Stomach smooth muscle (tissue), 2 donors: ENCODE data around the gene FBXO4.

Source experiments
- H3K27ac ChIP-seq: one replicate; pipeline ENCODE4 v1.7.0; 2013; ENCODE audit warnings: mild to moderate bottlenecking, low read length, inconsistent platforms
- H3K27me3 ChIP-seq, 2 donors: one replicate each; pipeline ENCODE4 v1.7.0; 2013; ENCODE audit warnings: low read length in 2 of 2; ENCODE audit not compliant: insufficient read depth in 2 of 2, control insufficient read depth in 1 of 2
- H3K36me3 ChIP-seq, 2 donors: one replicate each; pipeline ENCODE4 v1.7.0; 2013; ENCODE audit warnings: low read length in 2 of 2; ENCODE audit not compliant: control insufficient read depth in 2 of 2, insufficient read depth in 2 of 2
- H3K4me1 ChIP-seq: one replicate; pipeline ENCODE4 v1.7.0; 2013; ENCODE audit warnings: low read length; ENCODE audit not compliant: control insufficient read depth, insufficient read depth
- H3K4me3 ChIP-seq, 2 donors: one replicate each; pipeline ENCODE4 v1.7.0; 2013; ENCODE audit warnings: low read length in 2 of 2
- H3K9ac ChIP-seq, 2 donors: one replicate each; pipeline ENCODE4 v1.7.0; 2013; ENCODE audit warnings: low read length in 2 of 2, mild to moderate bottlenecking in 1 of 2
- H3K9me3 ChIP-seq, 2 donors: one replicate each; pipeline ENCODE4 v1.7.0; 2013; ENCODE audit warnings: low read length in 2 of 2; ENCODE audit not compliant: control insufficient read depth in 2 of 2
- donor health status: healthy.
- donor health status: Pancreatic carcinoma.

The FBXO4 gene

GRCh38 chr5:41956943-41957342 is 31.9 kb downstream of the FBXO4 start:
- Histone ChIP-seq H3K9me3 (peaks cover 4 to 6% of the 10 kb centered on the region in 2 donors), H3K27me3 (no peaks in the 10 kb centered on the region), H3K36me3 (peaks cover 0 to 2% of the 10 kb centered on the region in 2 donors), H3K4me3 (no peak overlapping the region), H3K27ac (no peak overlapping the region), H3K4me1 (no peaks in the 10 kb centered on the region), H3K9ac (no peak overlapping the region)

DNA sequence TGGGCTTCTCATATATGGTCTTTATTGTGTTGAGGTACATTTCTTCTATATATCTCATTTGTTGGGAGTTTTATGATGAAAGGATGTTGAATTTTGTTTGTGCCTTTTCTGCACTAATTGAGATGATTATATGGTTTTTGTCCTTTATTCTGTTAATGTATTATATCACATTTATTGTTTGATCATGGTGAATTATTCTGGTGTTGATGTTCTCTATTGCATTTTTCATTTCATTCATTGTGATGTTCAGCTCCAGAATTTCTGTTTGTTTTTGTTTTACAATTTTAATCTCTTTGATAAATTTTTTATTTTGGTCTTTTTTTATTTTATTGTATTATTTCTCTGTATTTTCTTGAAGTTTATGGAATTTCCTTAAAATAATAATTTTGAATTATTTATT is 35.4 kb downstream of the FBXO4 start:
- H3K27me3 ChIP-seq = no peaks in the 10 kb centered on the region
- H3K27ac ChIP-seq = no peak overlapping the region
- H3K9me3 ChIP-seq = peaks cover 4 to 6% of the 10 kb centered on the region in 2 donors
- H3K9ac ChIP-seq = no peak overlapping the region
- H3K4me3 ChIP-seq = no peak overlapping the region
- no peaks in the 10 kb centered on the region for H3K4me1 ChIP-seq
- peaks cover 0 to 2% of the 10 kb centered on the region in 2 donors for H3K36me3 ChIP-seq

- peaks cover 4 to 6% of the 10 kb centered on the region in 2 donors for H3K9me3 ChIP-seq
- H3K27me3 ChIP-seq = no peaks in the 10 kb centered on the region
- no peak overlapping the region for H3K9ac ChIP-seq
- no peak overlapping the region for H3K27ac ChIP-seq
- H3K4me1 ChIP-seq = no peaks in the 10 kb centered on the region
- peaks cover 0 to 2% of the 10 kb centered on the region in 2 donors for H3K36me3 ChIP-seq
- H3K4me3 ChIP-seq = no peak overlapping the region
These were observed 36.7 kb downstream of the FBXO4 start for GRCh38 chr5:41961736-41962135.

GRCh38 chr5:41962491-41962890 is 37.4 kb downstream of the FBXO4 start:
- no peak overlapping the region for H3K4me3 ChIP-seq
- H3K9me3 ChIP-seq = peaks cover 4 to 6% of the 10 kb centered on the region in 2 donors
- no peak overlapping the region for H3K27ac ChIP-seq
- H3K27me3 ChIP-seq = no peaks in the 10 kb centered on the region
- H3K36me3 ChIP-seq = peaks cover 0 to 2% of the 10 kb centered on the region in 2 donors
- no peaks in the 10 kb centered on the region for H3K4me1 ChIP-seq
- no peak overlapping the region for H3K9ac ChIP-seq

DNA sequence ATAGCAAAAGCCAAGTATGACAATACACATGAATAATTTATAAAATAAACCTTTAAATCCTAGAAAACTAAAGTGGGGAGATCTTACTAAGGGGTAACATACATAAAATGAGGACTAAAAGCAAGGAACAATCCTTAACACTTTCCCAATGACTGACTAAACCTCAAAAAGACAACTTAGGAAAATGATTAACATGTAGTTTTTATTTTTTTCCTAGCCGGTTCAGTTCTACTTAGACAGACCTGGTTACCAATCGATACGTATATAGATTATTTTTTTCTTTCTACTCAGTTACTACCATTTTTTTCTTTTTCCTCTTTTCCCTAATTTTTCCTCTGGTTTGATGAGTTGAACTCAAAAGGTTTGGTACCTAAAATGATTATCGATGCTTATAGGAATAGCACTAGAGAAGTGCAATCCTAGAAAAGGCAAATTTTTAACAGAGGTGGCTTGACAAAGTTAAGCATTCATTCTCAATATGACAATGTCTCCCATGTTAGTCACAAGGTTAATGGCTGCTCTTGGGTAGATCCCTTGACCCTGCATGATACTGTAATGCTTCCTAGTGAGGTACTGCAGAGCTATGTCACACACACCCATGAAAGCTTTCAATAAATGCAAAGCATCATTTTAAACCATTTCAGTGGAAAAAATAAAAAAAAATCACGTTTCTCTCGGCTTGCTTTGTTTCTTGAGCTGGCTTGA is 41.5 kb downstream of the FBXO4 start:
- no peaks in the 10 kb centered on the region for H3K4me1 ChIP-seq

DNA sequence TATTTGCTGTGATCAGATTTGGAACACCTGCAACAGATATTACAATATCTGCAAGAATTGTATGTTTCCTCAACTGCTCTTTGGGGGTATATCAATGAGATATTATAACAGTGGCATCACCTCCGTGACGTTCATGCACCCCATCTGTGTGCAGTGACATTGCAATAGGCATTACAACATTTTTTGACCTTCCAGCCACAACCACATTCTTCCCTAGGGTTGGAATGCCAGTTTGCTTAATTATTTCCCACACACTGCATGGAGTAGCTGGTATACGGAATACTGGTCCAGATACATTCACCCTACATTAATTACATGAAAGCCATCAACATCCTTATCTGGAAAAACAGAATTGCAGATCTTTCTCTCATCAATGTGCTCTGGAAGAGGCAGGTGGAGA is 42.3 kb downstream of the FBXO4 start:
- Histone ChIP-seq H3K36me3 (no peaks in the 10 kb centered on the region), H3K27ac (no peak overlapping the region), H3K9ac (no peak overlapping the region), H3K9me3 (no peaks in the 10 kb centered on the region), H3K4me3 (no peak overlapping the region), H3K4me1 (no peaks in the 10 kb centered on the region), H3K27me3 (no peaks in the 10 kb centered on the region)

More for the DNA sequence above, 41.5 kb downstream of the FBXO4 start:
- Histone ChIP-seq H3K4me3 (no peak overlapping the region), H3K9ac (no peak overlapping the region), H3K27me3 (no peaks in the 10 kb centered on the region), H3K9me3 (no peaks in the 10 kb centered on the region), H3K36me3 (no peaks in the 10 kb centered on the region), H3K27ac (no peak overlapping the region)

DNA sequence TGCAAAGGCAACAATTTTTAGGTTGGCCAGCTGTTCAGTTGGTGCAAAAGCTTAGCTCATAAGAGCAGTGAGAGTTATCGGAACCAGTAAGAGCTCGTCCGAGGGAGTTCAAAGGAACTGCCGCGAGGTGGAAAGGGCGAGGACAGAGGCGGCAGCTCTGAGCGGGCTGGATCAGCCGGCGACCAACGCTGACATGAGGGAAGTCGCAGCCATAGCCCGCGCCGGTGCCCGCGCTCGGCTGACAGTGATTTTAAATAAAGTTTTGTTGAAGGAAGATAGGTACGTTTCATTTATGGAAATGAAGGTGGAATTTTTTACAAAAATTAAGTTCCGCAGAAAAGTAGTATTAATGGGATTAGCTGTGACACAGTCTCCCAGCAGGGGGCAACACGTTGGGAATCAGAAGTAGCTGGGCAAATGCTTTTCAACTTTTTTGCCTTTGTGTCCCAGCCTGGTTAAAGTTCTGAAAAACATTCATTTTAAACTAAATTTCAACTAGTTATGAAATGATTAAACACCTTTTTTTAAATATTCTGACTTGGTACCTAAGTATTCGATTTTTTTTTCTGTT is 43.2 kb downstream of the FBXO4 start:
- H3K36me3 ChIP-seq = no peaks in the 10 kb centered on the region
- H3K4me3 ChIP-seq = no peak overlapping the region
- H3K9ac ChIP-seq = no peak overlapping the region
- no peak overlapping the region for H3K27ac ChIP-seq
- no peaks in the 10 kb centered on the region for H3K9me3 ChIP-seq
- no peaks in the 10 kb centered on the region for H3K4me1 ChIP-seq
- no peaks in the 10 kb centered on the region for H3K27me3 ChIP-seq

GRCh38 chr5:41973087-41973486 is 48.0 kb downstream of the FBXO4 start:
- Histone ChIP-seq H3K36me3 (no peaks in the 10 kb centered on the region), H3K4me3 (no peak overlapping the region), H3K4me1 (no peaks in the 10 kb centered on the region), H3K27me3 (no peaks in the 10 kb centered on the region), H3K27ac (no peak overlapping the region), H3K9me3 (peaks cover 0 to 3% of the 10 kb centered on the region in 2 donors), H3K9ac (no peak overlapping the region)

GRCh38 chr5:41973887-41974286 is 48.8 kb downstream of the FBXO4 start:
- H3K4me1 ChIP-seq = no peaks in the 10 kb centered on the region
- no peaks in the 10 kb centered on the region for H3K27me3 ChIP-seq
- H3K4me3 ChIP-seq = no peak overlapping the region
- peaks cover 0 to 3% of the 10 kb centered on the region in 2 donors for H3K9me3 ChIP-seq
- no peaks in the 10 kb centered on the region for H3K36me3 ChIP-seq
- H3K9ac ChIP-seq = no peak overlapping the region
- no peak overlapping the region for H3K27ac ChIP-seq

DNA sequence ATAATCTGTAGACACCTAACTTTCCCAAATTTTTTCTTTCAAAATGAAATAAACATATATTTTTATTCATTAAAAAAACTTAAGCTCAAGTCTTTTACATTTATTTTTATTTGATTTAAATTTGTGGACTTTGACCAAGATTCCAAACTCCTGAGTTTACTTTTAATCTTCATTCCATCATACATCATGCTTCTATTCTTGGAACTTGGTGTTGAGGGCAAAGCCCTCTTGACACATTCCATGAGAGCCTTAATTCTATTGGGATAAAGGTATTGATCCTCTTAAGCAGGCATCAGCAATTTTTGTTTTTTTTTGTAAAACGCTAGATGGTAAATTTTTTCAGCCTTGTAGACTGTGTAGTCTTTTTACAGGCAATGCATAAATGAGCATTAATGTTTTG is 53.6 kb downstream of the FBXO4 start:
- H3K27me3 ChIP-seq = no peaks in the 10 kb centered on the region
- H3K9ac ChIP-seq = no peak overlapping the region
- H3K27ac ChIP-seq = no peak overlapping the region
- no peak overlapping the region for H3K4me3 ChIP-seq
- peaks cover 0 to 3% of the 10 kb centered on the region in 2 donors for H3K9me3 ChIP-seq
- H3K4me1 ChIP-seq = no peaks in the 10 kb centered on the region
- no peaks in the 10 kb centered on the region for H3K36me3 ChIP-seq

- Histone ChIP-seq H3K27me3 (no peaks in the 10 kb centered on the region), H3K4me1 (no peaks in the 10 kb centered on the region), H3K4me3 (no peak overlapping the region), H3K9me3 (peaks cover 0 to 3% of the 10 kb centered on the region in 2 donors), H3K36me3 (no peaks in the 10 kb centered on the region), H3K9ac (no peak overlapping the region), H3K27ac (no peak overlapping the region)
These were observed 55.3 kb downstream of the FBXO4 start for GRCh38 chr5:41980396-41980795.
